Measurements from ENCODE around the gene MYH11.

GRCh38 chr16:15691046-15691445 lies 165.8 kb downstream of the MYH11 start:
- TF ChIP-seq, protein P1, sequence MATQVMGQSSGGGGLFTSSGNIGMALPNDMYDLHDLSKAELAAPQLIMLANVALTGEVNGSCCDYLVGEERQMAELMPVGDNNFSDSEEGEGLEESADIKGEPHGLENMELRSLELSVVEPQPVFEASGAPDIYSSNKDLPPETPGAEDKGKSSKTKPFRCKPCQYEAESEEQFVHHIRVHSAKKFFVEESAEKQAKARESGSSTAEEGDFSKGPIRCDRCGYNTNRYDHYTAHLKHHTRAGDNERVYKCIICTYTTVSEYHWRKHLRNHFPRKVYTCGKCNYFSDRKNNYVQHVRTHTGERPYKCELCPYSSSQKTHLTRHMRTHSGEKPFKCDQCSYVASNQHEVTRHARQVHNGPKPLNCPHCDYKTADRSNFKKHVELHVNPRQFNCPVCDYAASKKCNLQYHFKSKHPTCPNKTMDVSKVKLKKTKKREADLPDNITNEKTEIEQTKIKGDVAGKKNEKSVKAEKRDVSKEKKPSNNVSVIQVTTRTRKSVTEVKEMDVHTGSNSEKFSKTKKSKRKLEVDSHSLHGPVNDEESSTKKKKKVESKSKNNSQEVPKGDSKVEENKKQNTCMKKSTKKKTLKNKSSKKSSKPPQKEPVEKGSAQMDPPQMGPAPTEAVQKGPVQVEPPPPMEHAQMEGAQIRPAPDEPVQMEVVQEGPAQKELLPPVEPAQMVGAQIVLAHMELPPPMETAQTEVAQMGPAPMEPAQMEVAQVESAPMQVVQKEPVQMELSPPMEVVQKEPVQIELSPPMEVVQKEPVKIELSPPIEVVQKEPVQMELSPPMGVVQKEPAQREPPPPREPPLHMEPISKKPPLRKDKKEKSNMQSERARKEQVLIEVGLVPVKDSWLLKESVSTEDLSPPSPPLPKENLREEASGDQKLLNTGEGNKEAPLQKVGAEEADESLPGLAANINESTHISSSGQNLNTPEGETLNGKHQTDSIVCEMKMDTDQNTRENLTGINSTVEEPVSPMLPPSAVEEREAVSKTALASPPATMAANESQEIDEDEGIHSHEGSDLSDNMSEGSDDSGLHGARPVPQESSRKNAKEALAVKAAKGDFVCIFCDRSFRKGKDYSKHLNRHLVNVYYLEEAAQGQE (IDR thresholded peaks at IDR 0.05; ENCODE audit: insufficient read depth in 1 of 2, low read depth in 2 of 2, low read length in 2 of 2): no peak
- no peak for TF ChIP-seq POLR2AphosphoS5 (IDR thresholded peaks at IDR 0.05; ENCODE audit: low read depth, low read length)

Measured in PFSK-1 (cell line).